ENCODE measurements around the gene SLMAP.

Gene SLMAP

DNA sequence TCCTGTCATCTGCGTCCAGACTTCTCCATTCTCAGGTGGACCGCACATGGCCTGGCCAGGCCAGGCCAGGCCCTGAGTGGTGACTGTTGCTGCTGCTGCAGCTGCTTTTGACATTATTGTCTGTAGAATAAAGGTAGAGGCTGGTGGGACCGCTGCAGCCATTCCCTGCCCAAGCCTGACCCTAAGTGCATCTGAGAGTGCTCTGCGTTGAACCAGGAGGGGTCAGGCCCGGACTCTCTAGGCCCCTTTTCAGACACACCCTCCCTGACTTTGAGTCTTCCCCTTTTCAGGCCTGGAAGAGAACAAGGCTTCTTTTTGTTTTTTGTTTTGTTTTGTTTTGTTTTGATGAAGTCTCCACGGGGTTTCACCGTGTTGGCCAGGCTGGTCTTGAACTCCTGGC is 197.5 kb downstream of the SLMAP start:
- no peak for DNase-seq (ENCODE audit: low read depth)
- H3K4me3 ChIP-seq (ENCODE audit: low read depth, low read length): no peak overlapping the region
- TF ChIP-seq CTCF (IDR thresholded peaks at IDR 0.05; ENCODE audit: control insufficient read depth, extremely low read depth, insufficient read depth): no peak

DNA sequence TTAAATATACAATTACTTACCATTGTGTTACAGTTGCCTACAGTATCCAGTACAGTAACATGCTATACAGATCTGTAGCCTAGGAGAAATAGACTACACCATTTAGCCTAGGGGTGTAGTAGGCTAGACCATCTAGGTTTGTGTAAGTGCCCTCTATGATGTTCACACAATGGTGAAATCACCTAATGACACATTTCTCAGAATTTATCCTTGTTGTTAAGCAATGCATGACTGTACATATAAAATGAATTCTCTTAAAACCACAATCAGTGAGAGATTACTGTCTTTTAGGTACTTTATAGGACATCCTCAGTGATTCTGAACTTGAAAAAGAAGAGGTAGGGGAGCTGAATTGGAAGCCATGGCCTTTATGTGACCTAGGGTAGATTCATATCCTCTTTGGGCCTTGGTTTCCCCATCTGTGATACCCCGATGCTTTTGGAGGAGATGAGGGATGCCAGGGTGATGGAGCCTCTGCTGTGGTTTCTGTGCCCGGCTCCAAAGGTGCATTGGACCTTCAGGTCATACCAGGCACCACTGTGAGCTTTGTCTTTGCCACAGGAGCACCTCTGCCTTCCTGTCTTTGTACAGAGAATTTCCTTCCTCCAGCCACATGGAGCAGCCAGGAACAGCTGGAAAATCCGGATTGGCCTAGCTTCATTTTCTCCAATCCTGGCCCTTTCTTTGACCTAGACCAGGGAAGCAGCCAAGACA is 200.2 kb downstream of the SLMAP start:
- DNase-seq (ENCODE audit: low read depth): no peak
- no peak overlapping the region for H3K4me3 ChIP-seq (ENCODE audit: low read depth, low read length)
- no peak for TF ChIP-seq CTCF (IDR thresholded peaks at IDR 0.05; ENCODE audit: control insufficient read depth, extremely low read depth, insufficient read depth)

DNA sequence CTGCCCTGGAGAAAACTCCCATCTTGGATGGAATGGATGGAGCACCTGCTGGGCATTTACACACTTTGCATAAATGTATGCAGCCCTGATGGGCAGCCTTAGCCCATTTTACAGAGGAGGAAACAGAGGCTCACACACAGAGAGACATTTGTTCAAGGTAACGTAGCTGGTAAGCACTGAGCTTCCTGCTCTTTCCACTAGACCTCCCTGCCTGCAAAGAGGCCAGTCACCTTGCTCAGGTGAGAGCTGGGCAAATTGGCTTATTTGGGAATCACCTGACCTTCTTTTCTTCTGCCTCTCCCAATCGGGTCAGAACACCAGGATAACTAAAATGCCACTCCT is 200.7 kb downstream of the SLMAP start:
- TF ChIP-seq CTCF (IDR thresholded peaks at IDR 0.05; ENCODE audit: control insufficient read depth, extremely low read depth, insufficient read depth): no peak
- no peak overlapping the region for H3K4me3 ChIP-seq (ENCODE audit: low read depth, low read length)
- DNase-seq (ENCODE audit: low read depth): no peak

DNA sequence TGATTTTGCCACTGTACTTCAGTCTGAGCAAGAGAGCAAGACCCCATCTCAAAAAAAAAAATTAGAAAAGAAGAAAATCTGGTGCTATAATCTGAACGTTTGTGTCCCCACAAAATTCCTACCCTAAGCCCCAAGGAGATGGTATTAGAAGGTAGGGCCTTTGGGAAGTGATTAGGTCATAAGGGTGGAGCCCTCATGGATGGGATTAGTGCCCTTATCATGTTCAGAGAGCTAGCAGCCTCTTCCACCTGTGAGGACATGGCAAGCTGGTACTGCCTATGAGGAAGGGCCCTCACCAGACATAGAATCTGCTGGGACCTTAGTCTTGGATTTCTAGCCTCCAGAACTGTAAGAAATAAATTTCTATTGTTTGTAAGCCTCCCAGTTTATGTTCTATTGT is 201.7 kb downstream of the SLMAP start:
- no peak for DNase-seq (ENCODE audit: low read depth)
- no peak for TF ChIP-seq CTCF (IDR thresholded peaks at IDR 0.05; ENCODE audit: control insufficient read depth, extremely low read depth, insufficient read depth)
- no peak overlapping the region for H3K4me3 ChIP-seq (ENCODE audit: low read depth, low read length)

DNA sequence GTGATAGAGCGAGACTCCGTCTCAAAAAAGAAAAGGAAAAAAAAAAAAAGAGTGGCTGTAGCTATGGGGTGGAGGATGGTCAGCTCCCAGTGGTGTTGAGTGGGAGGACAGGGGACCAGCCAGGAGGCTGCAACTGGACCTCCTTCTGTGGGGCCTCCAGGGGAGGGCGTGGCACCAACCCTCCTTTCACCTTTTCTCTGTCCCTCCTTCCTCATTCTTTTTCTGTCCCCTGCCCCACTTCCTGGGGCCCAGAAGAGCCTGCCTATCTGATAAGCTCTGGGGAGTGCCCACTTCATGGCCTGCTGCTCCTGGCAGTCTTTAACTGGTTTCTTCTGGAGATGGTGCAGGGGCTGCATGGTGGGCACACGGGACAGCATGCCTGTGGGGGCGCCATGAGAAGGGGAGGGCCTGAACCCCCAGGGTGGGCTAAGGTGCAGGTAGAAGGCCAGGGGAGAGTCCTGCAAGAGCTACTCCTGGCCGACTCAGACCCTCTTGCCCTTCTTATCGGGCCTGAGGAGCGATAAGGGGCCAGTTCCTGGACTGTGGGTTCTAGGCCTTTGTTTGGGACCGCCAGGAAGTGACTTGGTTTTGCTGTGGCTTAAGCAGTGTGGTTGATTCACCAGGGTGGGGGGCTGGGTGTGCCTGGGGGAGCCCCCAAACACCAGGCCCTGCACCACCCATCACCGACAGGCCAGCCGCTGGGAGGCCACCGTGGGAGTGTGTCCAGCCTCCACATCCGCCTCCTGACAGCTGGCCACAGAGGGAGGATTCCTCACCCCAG is 202.7 kb downstream of the SLMAP start:
- DNase-seq (ENCODE audit: low read depth): no peak
- no peak for TF ChIP-seq CTCF (IDR thresholded peaks at IDR 0.05; ENCODE audit: control insufficient read depth, extremely low read depth, insufficient read depth)
- no peak overlapping the region for H3K4me3 ChIP-seq (ENCODE audit: low read depth, low read length)

- TF ChIP-seq CTCF (IDR thresholded peaks at IDR 0.05; ENCODE audit: control insufficient read depth, extremely low read depth, insufficient read depth): no peak
- no peak overlapping the region for H3K4me3 ChIP-seq (ENCODE audit: low read depth, low read length)
- no peak for DNase-seq (ENCODE audit: low read depth)
Observed at GRCh38 chr3:57959423-57960173, 203.5 kb downstream of the SLMAP start.

All from LNCaP clone FGC (cell line).